NT2/D1 (cell line): ENCODE results near the gene FTO.

Source experiments
- DNase-seq: peaks from one replicate; pipeline ENCODE4 v3.0.0-alpha.2; 2011; ENCODE audit warnings: low read depth, low spot score
- H3K27me3 ChIP-seq: 2 replicates; pipeline ENCODE4 v1.6.0; 2011; ENCODE audit warnings: mild to moderate bottlenecking; ENCODE audit not compliant: insufficient read length, insufficient read depth
- H3K36me3 ChIP-seq: 2 replicates; pipeline ENCODE4 v1.6.1; 2011; ENCODE audit warnings: mild to moderate bottlenecking, low read length, mixed read lengths; ENCODE audit not compliant: insufficient read depth, insufficient read length
- H3K4me1 ChIP-seq: 2 replicates; pipeline ENCODE4 v1.5.1; 2011; ENCODE audit not compliant: insufficient read depth, insufficient read length
- H3K4me3 ChIP-seq: 2 replicates; pipeline ENCODE4 v1.5.1; 2011; ENCODE audit warnings: low read depth; ENCODE audit not compliant: insufficient read length
- H3K9ac ChIP-seq: 2 replicates; pipeline ENCODE4 v1.6.0; 2011; ENCODE audit warnings: low read depth; ENCODE audit not compliant: insufficient read length
- H3K9me3 ChIP-seq: 2 replicates; pipeline ENCODE4 v1.5.1; 2011; ENCODE audit warnings: mild to moderate bottlenecking, low read length; ENCODE audit not compliant: insufficient read depth
- SUZ12 ChIP-seq: IDR thresholded peaks from 2 replicates; pipeline ENCODE4 v1.6.1; 2011; ENCODE audit not compliant: insufficient read length, insufficient read depth; ENCODE audit errors: extremely low read depth
- YY1 ChIP-seq: IDR thresholded peaks from 2 replicates; pipeline ENCODE4 v1.6.1; 2011; ENCODE audit not compliant: insufficient read length, insufficient read depth
- ZNF274 ChIP-seq: IDR thresholded peaks from 2 replicates; pipeline ENCODE4 v1.6.1; 2011; ENCODE audit warnings: mild to moderate bottlenecking, low read depth, low read length

FTO gene

DNA sequence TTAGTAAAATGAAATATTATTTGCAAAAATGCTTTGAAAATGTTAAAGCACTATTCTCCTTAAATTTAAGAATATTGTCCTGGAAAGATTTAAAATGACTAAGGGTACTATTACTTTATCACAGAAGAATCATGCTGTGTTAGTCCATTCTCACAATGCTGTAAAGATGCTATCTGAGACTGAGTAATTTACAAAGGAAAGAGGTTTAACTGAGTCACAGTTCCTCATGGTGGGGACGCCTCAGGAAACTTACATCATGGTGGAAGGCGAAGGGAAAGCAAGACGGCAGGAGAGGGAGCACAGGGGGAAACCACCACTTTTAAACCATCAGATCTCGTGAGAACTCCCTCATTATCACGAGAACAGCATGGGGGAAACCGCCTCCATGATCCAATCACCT is 337.0 kb downstream of the FTO start:
- DNase-seq, result no peak
- no peak overlapping the region for H3K4me3 ChIP-seq
- no peaks in the 10 kb centered on the region for H3K4me1 ChIP-seq
- TF ChIP-seq YY1 (no peak), ZNF274 (no peak), SUZ12 (no peak)
- H3K9ac ChIP-seq, result no peak overlapping the region
- H3K9me3 ChIP-seq, result peaks cover 16% of the 10 kb centered on the region
- H3K27me3 ChIP-seq, result no peaks in the 10 kb centered on the region
- no peaks in the 10 kb centered on the region for H3K36me3 ChIP-seq

DNA sequence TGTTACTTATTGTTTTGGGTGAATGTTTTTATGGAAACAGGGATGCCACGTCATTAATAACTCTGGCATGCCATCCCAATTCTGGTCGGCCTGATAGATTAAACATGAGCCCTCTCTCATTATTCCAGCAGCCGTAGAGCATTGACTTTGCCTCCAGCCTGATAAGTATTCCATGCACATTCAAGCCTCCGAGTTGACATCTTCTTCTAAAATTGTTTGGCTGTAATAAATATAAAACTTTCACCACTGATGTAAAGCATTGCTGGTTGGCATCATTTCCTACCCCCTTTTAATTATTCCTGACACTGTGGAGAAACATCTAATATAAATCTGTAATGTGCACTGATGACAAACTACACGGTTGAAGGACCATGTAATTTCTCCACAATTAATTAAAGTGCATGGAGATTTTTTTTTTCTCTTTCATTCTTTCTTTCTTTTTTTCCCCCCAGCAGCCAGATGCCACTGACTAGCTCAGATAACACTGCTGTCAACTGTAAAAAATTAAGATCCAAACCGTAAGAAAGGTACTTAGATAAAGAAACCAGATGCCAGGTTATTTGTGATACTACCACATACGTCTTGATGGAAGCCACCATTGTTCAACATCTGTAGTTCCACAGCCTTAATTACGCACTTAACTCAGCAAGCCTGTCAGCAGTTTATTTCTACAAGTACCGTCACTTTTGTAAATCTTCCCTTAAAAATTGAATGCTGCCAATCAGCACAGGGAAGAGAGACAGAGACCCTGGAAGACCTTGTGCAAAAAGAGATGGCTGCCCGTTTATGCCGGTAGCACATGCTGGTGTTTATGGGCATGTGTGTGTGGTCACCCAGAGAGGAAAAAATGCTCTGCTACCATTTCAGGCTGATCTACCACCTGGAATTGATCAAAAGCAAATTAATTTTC is 344.9 kb downstream of the FTO start:
- no peaks in the 10 kb centered on the region for H3K4me1 ChIP-seq
- H3K36me3 ChIP-seq, result no peaks in the 10 kb centered on the region
- no peak for TF ChIP-seq ZNF274
- no peaks in the 10 kb centered on the region for H3K9me3 ChIP-seq
- no peak for DNase-seq
- H3K27me3 ChIP-seq, result no peaks in the 10 kb centered on the region
- H3K9ac ChIP-seq, result no peak overlapping the region
- no peak overlapping the region for H3K4me3 ChIP-seq

DNA sequence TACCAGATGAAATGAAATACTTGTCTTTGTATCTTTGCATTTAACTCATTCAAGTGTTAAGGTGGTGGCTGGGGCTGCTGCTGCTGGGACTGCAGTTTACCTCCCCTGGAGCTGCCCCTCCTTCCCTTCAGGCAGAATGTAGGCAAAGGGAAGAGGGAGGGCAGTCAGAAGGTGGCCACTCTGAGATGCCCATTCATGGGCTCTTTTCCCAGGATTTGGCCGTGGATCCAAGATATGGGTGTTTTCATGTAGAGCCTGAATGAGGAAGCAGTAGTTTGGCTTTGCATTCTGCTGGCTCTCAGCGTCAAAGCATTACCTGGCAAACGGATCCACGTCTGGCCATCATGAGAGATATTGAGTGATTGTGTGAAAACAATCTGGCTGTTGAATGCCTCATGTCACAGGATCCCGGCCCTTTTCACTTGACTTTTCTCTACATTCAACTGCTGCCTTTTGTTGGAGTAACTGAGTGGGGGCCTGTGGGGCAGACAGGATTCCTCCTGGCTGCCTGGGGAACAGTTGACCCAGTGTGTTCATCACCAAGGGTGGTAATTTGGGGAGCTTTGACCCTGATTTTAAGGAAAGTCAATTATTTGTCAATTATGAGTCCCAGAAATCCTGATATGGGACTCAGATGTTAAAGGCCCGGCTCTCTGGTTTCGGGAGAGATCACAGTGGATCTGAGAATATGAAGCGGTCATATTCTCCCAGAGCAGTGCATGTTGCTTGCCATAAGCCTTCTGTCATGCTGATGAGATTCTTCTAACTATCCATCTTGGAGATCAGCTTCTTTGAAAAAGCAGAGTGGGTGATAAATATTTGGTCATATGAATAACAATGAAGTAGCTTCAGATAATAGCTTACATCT is 345.9 kb downstream of the FTO start:
- Histone ChIP-seq H3K27me3 (no peaks in the 10 kb centered on the region), H3K36me3 (no peaks in the 10 kb centered on the region), H3K9me3 (no peaks in the 10 kb centered on the region), H3K4me3 (no peak overlapping the region), H3K4me1 (no peaks in the 10 kb centered on the region), H3K9ac (no peak overlapping the region)
- TF ChIP-seq ZNF274 (no peak), SUZ12 (no peak), YY1 (no peak)
- peak; percentile 58 for DNase-seq

DNA sequence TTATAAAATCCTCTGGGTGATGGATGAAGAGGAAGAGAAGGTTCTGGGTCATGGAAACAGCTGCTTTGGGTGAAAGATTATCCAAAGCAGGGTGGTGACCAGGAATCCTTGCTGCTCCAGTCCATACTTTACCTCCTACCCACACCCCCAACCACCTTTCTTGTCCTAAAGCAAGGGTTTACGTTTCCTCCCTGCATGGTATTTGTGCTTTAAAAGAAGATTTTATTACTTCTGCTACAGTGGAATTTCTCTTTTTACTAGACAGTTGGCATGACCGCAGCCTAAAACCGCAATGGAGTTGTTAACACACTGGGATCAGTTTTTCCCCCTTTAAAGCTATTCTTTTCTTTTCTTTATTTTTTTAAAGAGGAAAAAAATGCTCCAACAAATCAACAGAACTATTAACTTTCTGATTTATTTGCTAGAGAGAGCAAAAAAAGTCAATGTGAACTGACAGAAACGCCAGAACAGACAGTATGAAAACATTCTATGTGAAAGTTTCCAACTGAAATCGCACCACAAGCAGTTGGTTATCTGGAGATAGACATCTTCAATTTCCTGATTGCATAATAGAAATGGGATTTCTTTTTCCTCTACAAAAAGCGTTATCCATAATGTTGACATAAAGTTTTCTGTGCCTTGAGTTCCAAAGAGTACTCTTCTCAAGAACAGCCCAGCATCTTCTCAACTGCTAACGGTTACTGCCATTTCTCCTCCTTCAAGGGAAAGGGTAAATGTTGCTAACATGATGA is 346.7 kb downstream of the FTO start:
- H3K36me3 ChIP-seq, result no peaks in the 10 kb centered on the region
- DNase-seq, result peak; percentile 46
- no peaks in the 10 kb centered on the region for H3K9me3 ChIP-seq
- TF ChIP-seq YY1 (no peak), SUZ12 (no peak), ZNF274 (no peak)
- H3K27me3 ChIP-seq, result no peaks in the 10 kb centered on the region
- H3K4me3 ChIP-seq, result no peak overlapping the region
- no peak overlapping the region for H3K9ac ChIP-seq
- no peaks in the 10 kb centered on the region for H3K4me1 ChIP-seq

DNA sequence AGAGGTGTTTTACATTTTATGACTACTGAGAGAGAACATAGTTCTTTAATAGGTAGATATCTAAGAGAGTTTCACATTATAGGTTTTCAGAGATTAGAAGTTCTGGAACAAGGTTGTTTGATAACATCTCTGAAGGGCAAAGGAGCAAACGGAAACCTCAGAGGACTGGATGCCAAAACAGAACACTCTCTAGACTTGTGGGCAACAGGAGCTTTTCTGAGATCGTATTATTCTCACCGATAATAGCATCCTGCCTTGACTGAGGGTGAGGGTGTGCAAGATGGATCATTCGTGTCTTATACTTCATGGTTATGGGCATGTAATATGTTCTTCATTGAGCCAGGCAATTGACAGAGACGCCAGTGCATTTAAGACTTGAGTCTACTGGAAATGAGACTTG is 347.9 kb downstream of the FTO start:
- no peak for DNase-seq
- no peak overlapping the region for H3K4me3 ChIP-seq
- TF ChIP-seq ZNF274 (no peak), SUZ12 (no peak), YY1 (no peak)
- H3K4me1 ChIP-seq, result no peaks in the 10 kb centered on the region
- H3K9ac ChIP-seq, result no peak overlapping the region
- H3K27me3 ChIP-seq, result no peaks in the 10 kb centered on the region
- no peaks in the 10 kb centered on the region for H3K36me3 ChIP-seq
- H3K9me3 ChIP-seq, result no peaks in the 10 kb centered on the region

DNA sequence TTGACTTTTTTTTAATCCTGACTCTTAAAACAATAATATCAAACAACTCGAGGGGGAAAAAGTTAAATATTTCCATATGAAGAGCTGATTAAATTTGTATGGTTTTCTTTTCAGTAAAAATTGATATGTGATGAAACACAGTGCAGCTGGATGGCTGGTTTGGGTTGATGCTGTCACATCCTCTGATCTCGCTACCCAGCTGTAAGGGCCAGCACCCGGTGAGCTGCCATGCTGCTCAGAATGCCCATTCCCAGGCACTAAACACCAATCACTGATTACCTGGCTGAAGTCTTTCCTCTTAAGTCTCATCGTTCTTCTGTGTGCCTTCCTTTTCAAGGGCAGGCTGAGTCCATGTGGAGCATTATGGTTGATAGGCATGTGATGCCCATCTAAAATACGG is 348.3 kb downstream of the FTO start:
- H3K4me1 ChIP-seq, result no peaks in the 10 kb centered on the region
- H3K4me3 ChIP-seq, result no peak overlapping the region
- H3K9ac ChIP-seq, result no peak overlapping the region
- H3K27me3 ChIP-seq, result no peaks in the 10 kb centered on the region
- no peak for TF ChIP-seq ZNF274
- no peak for TF ChIP-seq YY1
- TF ChIP-seq SUZ12, result no peak
- no peaks in the 10 kb centered on the region for H3K9me3 ChIP-seq
- no peak for DNase-seq
- H3K36me3 ChIP-seq, result no peaks in the 10 kb centered on the region
